T-helper 2 cell treated with Interferon-gamma antibody and Interleukin-4, amounts not matched to agents 5 μg/mL and 100 μg/mL, for 36 hours (primary cell): Measurements from ENCODE around the gene PHACTR1.

Experiments
- DNase-seq: peaks from one replicate; pipeline ENCODE4 v3.0.0; 2021; ENCODE audit warnings: low spot score
- H3K27ac Mint-ChIP-seq: one replicate; pipeline ENCODE4 v1.8.0; 2021; ENCODE audit warnings: mild to moderate bottlenecking, mixed read lengths
- H3K27me3 Mint-ChIP-seq: one replicate; pipeline ENCODE4 v1.8.0; 2021; ENCODE audit warnings: low read depth, mixed read lengths
- H3K36me3 Mint-ChIP-seq: one replicate; pipeline ENCODE4 v1.8.0; 2021; ENCODE audit warnings: low read depth, mixed read lengths
- H3K4me1 Mint-ChIP-seq: one replicate; pipeline ENCODE4 v1.8.0; 2021; ENCODE audit warnings: low read depth, mixed read lengths
- H3K4me3 Mint-ChIP-seq: one replicate; pipeline ENCODE4 v1.8.0; 2022; ENCODE audit warnings: mild to moderate bottlenecking, moderate library complexity, mixed read lengths
- H3K9me3 Mint-ChIP-seq: one replicate; pipeline ENCODE4 v1.8.0; 2021; ENCODE audit warnings: mixed read lengths

PHACTR1 gene

GRCh38 chr6:12866422-12867029 lies 150.0 kb downstream of the PHACTR1 start:
- Mint-ChIP-seq H3K4me1 (no peaks in the 10 kb centered on the region), H3K4me3 (no peak overlapping the region), H3K27ac (no peak overlapping the region), H3K27me3 (peaks cover 3% of the 10 kb centered on the region), H3K9me3 (no peaks in the 10 kb centered on the region), H3K36me3 (no peaks in the 10 kb centered on the region)
- DNase-seq = no peak

GRCh38 chr6:12869816-12870432 lies 153.4 kb downstream of the PHACTR1 start:
- H3K36me3 Mint-ChIP-seq = no peaks in the 10 kb centered on the region
- no peak overlapping the region for H3K27ac Mint-ChIP-seq
- H3K27me3 Mint-ChIP-seq = peaks cover 3% of the 10 kb centered on the region
- H3K4me3 Mint-ChIP-seq = no peak overlapping the region
- no peaks in the 10 kb centered on the region for H3K4me1 Mint-ChIP-seq
- no peaks in the 10 kb centered on the region for H3K9me3 Mint-ChIP-seq
- no peak for DNase-seq

GRCh38 chr6:12873691-12874090 lies 157.1 kb downstream of the PHACTR1 start:
- H3K4me3 Mint-ChIP-seq = no peak overlapping the region
- no peaks in the 10 kb centered on the region for H3K4me1 Mint-ChIP-seq
- no peaks in the 10 kb centered on the region for H3K27me3 Mint-ChIP-seq
- no peaks in the 10 kb centered on the region for H3K9me3 Mint-ChIP-seq
- H3K27ac Mint-ChIP-seq = no peak overlapping the region
- H3K36me3 Mint-ChIP-seq = no peaks in the 10 kb centered on the region
- DNase-seq = no peak

GRCh38 chr6:12875051-12875450 lies 158.5 kb downstream of the PHACTR1 start:
- H3K27ac Mint-ChIP-seq = no peak overlapping the region
- H3K4me1 Mint-ChIP-seq = no peaks in the 10 kb centered on the region
- DNase-seq = no peak
- H3K36me3 Mint-ChIP-seq = no peaks in the 10 kb centered on the region
- no peaks in the 10 kb centered on the region for H3K9me3 Mint-ChIP-seq
- H3K4me3 Mint-ChIP-seq = no peak overlapping the region
- H3K27me3 Mint-ChIP-seq = no peaks in the 10 kb centered on the region

GRCh38 chr6:12878741-12879140 lies 162.2 kb downstream of the PHACTR1 start:
- Mint-ChIP-seq H3K4me1 (no peaks in the 10 kb centered on the region), H3K27me3 (no peaks in the 10 kb centered on the region), H3K27ac (no peak overlapping the region), H3K9me3 (no peaks in the 10 kb centered on the region), H3K4me3 (no peak overlapping the region), H3K36me3 (no peaks in the 10 kb centered on the region)
- no peak for DNase-seq

- H3K27ac Mint-ChIP-seq = no peak overlapping the region
- DNase-seq = no peak
- H3K4me3 Mint-ChIP-seq = no peak overlapping the region
- no peaks in the 10 kb centered on the region for H3K4me1 Mint-ChIP-seq
- H3K9me3 Mint-ChIP-seq = no peaks in the 10 kb centered on the region
- no peaks in the 10 kb centered on the region for H3K36me3 Mint-ChIP-seq
- no peaks in the 10 kb centered on the region for H3K27me3 Mint-ChIP-seq
Observed at GRCh38 chr6:12882761-12883290, 166.3 kb downstream of the PHACTR1 start.

- H3K9me3 Mint-ChIP-seq = no peaks in the 10 kb centered on the region
- H3K27me3 Mint-ChIP-seq = no peaks in the 10 kb centered on the region
- no peak overlapping the region for H3K4me3 Mint-ChIP-seq
- no peak for DNase-seq
- no peak overlapping the region for H3K27ac Mint-ChIP-seq
- H3K36me3 Mint-ChIP-seq = no peaks in the 10 kb centered on the region
- no peaks in the 10 kb centered on the region for H3K4me1 Mint-ChIP-seq
Observed at GRCh38 chr6:12884983-12885382, 168.4 kb downstream of the PHACTR1 start.

GRCh38 chr6:12886961-12887775 lies 170.6 kb downstream of the PHACTR1 start:
- no peak for DNase-seq
- no peak overlapping the region for H3K4me3 Mint-ChIP-seq
- H3K27ac Mint-ChIP-seq = no peak overlapping the region
- no peaks in the 10 kb centered on the region for H3K36me3 Mint-ChIP-seq
- no peaks in the 10 kb centered on the region for H3K4me1 Mint-ChIP-seq
- H3K27me3 Mint-ChIP-seq = no peaks in the 10 kb centered on the region
- no peaks in the 10 kb centered on the region for H3K9me3 Mint-ChIP-seq

- H3K4me1 Mint-ChIP-seq = no peaks in the 10 kb centered on the region
- H3K4me3 Mint-ChIP-seq = no peak overlapping the region
- no peaks in the 10 kb centered on the region for H3K36me3 Mint-ChIP-seq
- no peak overlapping the region for H3K27ac Mint-ChIP-seq
- peaks cover 2% of the 10 kb centered on the region for H3K27me3 Mint-ChIP-seq
- H3K9me3 Mint-ChIP-seq = no peaks in the 10 kb centered on the region
- no peak for DNase-seq
Observed at GRCh38 chr6:12890171-12890790, 173.7 kb downstream of the PHACTR1 start.

GRCh38 chr6:12891595-12891994 lies 175.0 kb downstream of the PHACTR1 start:
- no peaks in the 10 kb centered on the region for H3K4me1 Mint-ChIP-seq
- H3K27ac Mint-ChIP-seq = no peak overlapping the region
- no peak overlapping the region for H3K4me3 Mint-ChIP-seq
- H3K27me3 Mint-ChIP-seq = peaks cover 2% of the 10 kb centered on the region
- no peak for DNase-seq
- no peaks in the 10 kb centered on the region for H3K9me3 Mint-ChIP-seq
- H3K36me3 Mint-ChIP-seq = no peaks in the 10 kb centered on the region

GRCh38 chr6:12892151-12892550 lies 175.6 kb downstream of the PHACTR1 start:
- Mint-ChIP-seq H3K36me3 (no peaks in the 10 kb centered on the region), H3K4me3 (no peak overlapping the region), H3K9me3 (no peaks in the 10 kb centered on the region), H3K4me1 (no peaks in the 10 kb centered on the region), H3K27me3 (peaks cover 2% of the 10 kb centered on the region), H3K27ac (no peak overlapping the region)
- DNase-seq = no peak

- Mint-ChIP-seq H3K4me1 (no peaks in the 10 kb centered on the region), H3K36me3 (no peaks in the 10 kb centered on the region), H3K4me3 (no peak overlapping the region), H3K27ac (no peak overlapping the region), H3K27me3 (peaks cover 2% of the 10 kb centered on the region), H3K9me3 (no peaks in the 10 kb centered on the region)
- DNase-seq = no peak
Observed at GRCh38 chr6:12893036-12893435, 176.5 kb downstream of the PHACTR1 start.

- H3K27ac Mint-ChIP-seq = no peak overlapping the region
- H3K27me3 Mint-ChIP-seq = peaks cover 6% of the 10 kb centered on the region
- no peaks in the 10 kb centered on the region for H3K4me1 Mint-ChIP-seq
- H3K4me3 Mint-ChIP-seq = no peak overlapping the region
- no peaks in the 10 kb centered on the region for H3K9me3 Mint-ChIP-seq
- H3K36me3 Mint-ChIP-seq = no peaks in the 10 kb centered on the region
- DNase-seq = no peak
Observed at GRCh38 chr6:12895721-12896120, 179.2 kb downstream of the PHACTR1 start.

- no peak overlapping the region for H3K4me3 Mint-ChIP-seq
- H3K36me3 Mint-ChIP-seq = no peaks in the 10 kb centered on the region
- no peak overlapping the region for H3K27ac Mint-ChIP-seq
- H3K4me1 Mint-ChIP-seq = no peaks in the 10 kb centered on the region
- no peak for DNase-seq
- no peaks in the 10 kb centered on the region for H3K9me3 Mint-ChIP-seq
- peaks cover 6% of the 10 kb centered on the region for H3K27me3 Mint-ChIP-seq
Observed at GRCh38 chr6:12896208-12896733, 179.7 kb downstream of the PHACTR1 start.
